Limb (tissue), 2 donors: ENCODE measurements around the gene METTL16.
"Not testable (repeated sequence)": the region's sequence is repeated elsewhere in the genome, so short reads cannot be mapped to it uniquely, and the experiment has no call there.

Experiments
- DNase-seq, 2 donors: peaks; one replicate each; pipeline ENCODE4 v3.0.0-alpha.2; 2016; ENCODE audit errors: extremely low spot score in 2 of 2

METTL16 gene

GRCh38 chr17:2450016-2450650 lies 61.6 kb downstream of the METTL16 start:
- DNase-seq, result no peak

DNA sequence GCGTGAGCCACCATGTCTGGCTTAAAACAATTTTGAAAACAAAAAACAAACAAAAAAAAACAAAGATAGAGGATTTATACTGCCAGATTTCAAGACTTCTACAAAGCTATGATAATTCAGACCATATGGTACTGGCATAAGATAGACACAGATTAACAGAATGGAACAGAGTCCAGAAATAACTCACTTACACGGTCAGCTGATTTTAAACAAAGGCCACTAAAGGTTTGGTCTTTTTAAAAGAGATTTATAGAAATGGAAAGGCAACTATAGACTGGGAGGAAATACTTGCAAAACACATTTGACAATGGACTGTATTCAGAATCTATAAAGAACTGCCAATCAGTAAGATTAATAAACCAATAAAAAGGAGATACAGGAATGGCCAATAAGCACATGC lies 62.2 kb downstream of the METTL16 start:
- no peak for DNase-seq

- DNase-seq, result not testable (repeated sequence)
These were observed 64.2 kb downstream of the METTL16 start for GRCh38 chr17:2447479-2447878.

GRCh38 chr17:2445638-2446037 lies 66.0 kb downstream of the METTL16 start:
- DNase-seq, result no peak

- DNase-seq, result no peak
These were observed 67.3 kb downstream of the METTL16 start for GRCh38 chr17:2444382-2444781.

GRCh38 chr17:2442166-2442565 lies 69.5 kb downstream of the METTL16 start:
- DNase-seq, result no peak

DNA sequence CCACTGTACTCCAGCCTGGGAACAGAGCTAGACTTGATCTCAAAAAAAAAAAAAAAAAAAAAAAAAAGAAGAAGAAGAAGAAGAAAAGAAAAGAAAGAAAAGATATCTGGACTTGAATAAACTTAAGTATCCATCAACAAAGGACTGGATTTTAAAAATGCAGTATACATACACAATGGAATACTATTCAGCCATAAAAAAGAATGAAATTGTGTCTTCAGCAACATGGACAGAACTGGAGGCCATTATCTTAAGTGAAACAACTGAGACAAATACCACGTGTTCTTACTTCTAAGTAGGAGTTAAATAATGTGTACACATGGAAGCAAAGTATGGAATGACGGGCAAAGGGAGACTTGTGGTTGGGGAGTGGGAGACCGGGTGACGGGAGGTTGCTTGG lies 70.8 kb downstream of the METTL16 start:
- DNase-seq, result no peak

GRCh38 chr17:2439997-2440396 lies 71.7 kb downstream of the METTL16 start:
- DNase-seq, result not testable (repeated sequence)

GRCh38 chr17:2438823-2439222 lies 72.9 kb downstream of the METTL16 start:
- DNase-seq, result no peak

DNA sequence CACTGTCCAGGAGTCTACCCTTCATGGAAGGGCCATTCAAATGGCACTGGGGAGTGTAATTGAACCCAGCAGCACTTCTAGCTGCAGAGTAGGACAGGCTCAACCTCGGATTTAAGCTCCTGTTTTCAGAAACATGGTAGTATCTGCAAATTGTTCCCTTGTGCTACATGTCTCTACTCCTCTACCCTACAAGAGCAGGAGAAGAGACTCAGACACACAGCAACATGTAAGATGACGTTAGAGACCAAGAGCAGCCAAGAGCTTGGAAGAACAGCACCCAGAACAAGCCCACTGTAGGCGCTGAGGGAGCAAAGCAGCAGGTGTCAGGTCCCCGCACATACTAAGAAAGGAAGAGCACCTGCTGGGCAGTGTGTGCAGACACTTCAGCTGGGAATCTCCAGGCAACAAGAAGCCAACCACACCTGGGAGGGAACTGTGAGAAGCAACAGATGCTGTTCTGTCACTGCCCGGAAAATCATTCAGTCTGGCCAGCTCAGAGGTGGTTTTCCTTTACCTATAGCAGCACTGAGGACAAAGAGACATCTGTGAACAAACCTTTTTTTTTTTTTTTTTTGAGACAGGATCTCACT lies 75.3 kb downstream of the METTL16 start:
- DNase-seq, result no peak

GRCh38 chr17:2435862-2436261 lies 75.8 kb downstream of the METTL16 start:
- DNase-seq, result peak in 1 of 2 donors; percentile 58

DNA sequence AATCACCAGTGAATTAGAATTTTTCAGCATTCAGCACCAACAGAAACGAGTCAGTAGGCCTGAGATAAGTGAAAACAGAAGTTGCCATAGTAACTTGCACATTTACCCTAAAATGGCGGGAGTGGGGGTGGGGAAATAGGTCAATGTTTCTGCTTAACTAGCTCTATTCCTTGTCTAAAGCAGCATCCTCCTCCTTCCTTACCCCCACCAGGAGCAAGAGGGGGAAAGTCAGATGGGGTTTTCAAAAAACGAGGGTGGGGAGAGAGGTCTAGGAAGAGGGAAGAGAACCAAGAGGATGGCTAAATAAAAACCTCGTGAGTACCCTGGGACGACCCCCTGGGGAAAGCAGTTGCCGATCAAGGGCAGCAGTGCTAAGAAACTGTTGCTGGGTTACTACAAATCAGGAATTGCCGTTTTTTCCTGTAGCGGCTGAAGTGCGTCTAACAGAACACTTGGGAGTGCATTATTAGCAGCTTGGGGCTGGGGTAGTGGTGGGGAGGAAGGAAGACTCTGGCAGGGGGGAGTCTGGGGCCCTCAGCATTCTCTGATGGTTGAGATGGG lies 76.4 kb downstream of the METTL16 start:
- peak in 1 of 2 donors; percentile 80 for DNase-seq

GRCh38 chr17:2433696-2434095 lies 78.0 kb downstream of the METTL16 start:
- no peak for DNase-seq

- DNase-seq, result no peak
These were observed 83.8 kb downstream of the METTL16 start for GRCh38 chr17:2427910-2428309.

DNA sequence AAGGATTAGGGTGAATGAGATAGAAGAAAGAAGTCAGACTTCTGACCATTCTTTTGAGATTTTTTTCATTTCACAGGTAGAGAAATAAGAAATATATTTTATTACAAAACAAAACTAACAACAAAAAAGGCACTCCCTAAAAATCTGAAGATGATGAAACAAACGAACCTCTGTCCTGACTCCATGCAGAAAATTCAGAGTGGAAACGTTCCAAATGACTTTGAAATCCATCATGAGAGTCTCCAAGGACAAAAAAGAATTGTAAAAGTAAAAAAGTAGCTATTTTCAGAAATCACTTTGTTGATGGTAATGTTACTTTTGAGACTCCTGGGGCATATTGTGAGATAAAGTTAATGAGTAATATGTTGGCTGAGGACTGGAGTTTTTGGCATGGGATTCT lies 84.5 kb downstream of the METTL16 start:
- no peak for DNase-seq

- no peak for DNase-seq
These were observed 88.4 kb downstream of the METTL16 start for GRCh38 chr17:2423271-2423670.

GRCh38 chr17:2421315-2422147 lies 90.2 kb downstream of the METTL16 start:
- no peak for DNase-seq

DNA sequence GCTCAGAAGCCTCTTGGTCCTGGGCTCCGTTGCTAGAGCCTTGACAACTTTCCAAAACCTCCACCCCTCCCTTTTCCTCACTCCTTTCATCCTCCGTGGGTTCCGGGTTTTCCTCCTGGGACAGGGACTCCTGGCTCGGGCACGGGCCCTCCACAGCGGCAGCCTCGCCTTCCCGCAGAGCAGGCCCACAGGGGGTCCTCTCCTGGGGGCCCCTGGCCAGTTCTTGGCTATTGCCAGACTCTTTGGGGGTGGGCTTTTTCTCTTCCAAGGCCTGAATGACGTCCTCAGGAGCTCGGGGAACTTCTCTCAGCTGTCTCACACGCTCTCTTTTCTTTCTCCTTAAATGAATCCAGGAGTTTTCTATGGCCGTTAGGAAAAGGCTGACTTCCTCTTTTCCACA lies 91.5 kb downstream of the METTL16 start:
- DNase-seq, result no peak

- DNase-seq, result no peak
These were observed 92.2 kb downstream of the METTL16 start for GRCh38 chr17:2419486-2419885.

DNA sequence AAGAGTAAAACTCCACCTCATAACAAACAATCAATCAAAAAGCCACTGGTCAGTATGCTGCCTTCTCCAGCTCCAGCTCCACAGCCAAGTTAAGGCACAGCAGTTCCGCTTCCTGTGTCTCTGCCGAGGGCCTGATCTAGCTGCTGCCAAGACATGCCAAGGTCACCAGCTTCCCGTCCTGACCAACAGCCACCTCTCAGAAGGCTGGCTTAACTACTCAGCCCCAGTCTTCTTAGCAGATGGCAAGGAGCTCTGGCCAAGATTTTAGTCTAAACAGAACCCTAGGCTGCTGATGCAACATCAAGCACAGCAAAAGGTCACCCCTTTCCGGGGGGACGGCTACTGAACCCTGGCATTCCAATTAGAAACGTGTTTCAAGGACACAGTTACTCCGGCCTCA lies 93.1 kb downstream of the METTL16 start:
- DNase-seq, result no peak

DNA sequence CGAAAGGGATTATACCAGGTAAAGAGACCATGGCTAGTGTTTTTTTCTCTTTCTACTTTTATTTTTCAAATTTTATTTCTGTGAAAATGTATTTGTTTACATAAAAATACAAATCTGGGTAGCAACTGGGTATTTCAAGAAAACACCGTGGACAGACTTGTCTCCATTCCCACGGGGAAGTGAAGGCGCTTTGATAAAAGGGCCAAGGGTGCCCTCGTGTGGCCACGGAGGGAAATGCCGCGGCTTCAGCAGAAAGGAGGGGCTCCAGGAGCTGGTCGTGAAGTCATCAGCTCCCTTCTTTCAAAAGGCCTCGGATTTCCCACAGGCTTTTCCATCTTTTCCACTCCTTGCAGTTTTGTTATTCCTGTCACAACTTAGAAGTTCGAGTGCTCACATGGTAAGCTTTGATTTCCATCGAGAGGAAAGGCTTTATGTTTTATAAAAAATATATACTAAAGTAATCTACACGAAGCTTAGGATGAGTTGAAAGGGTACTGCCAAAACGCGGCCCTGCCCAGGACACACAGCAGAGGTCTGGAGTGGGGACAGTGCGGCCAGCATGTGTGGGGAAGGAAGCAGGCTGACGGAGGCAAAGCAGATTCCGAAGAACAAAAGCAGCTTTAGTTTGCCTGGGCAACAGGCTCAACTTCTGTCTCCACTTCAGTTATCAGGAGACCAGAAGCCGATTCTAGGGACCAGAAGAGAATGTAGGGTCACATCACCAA lies 95.5 kb downstream of the METTL16 start:
- peak; percentile 92 to 96 for DNase-seq

- DNase-seq, result no peak
These were observed 96.6 kb downstream of the METTL16 start for GRCh38 chr17:2415081-2415480.
